HEK293T (cell line): ENCODE measurements around the gene B4GALT5.

ENCODE experiments used
- BHLHE40 ChIP-seq: fragments of 450-650 bp; IDR thresholded peaks from 2 replicates; pipeline ENCODE4 v1.6.1; 2016; ENCODE audit warnings: mild to moderate bottlenecking, moderate library complexity, borderline replicate concordance
- FOXK2 ChIP-seq: fragments of 450-650 bp; IDR thresholded peaks from 2 replicates; pipeline ENCODE4 v1.6.1; 2016; ENCODE audit warnings: mild to moderate bottlenecking
- FOXM1 ChIP-seq: fragments of 450-650 bp; IDR thresholded peaks from 2 replicates; pipeline ENCODE4 v1.6.1; 2017; ENCODE audit warnings: mild to moderate bottlenecking, borderline replicate concordance
- L3MBTL2 ChIP-seq: fragments of 450-650 bp; conservative IDR thresholded peaks from 2 replicates; pipeline ENCODE4 v1.6.1; 2016; ENCODE audit warnings: mild to moderate bottlenecking
- LEF1 ChIP-seq: fragments of 450-650 bp; IDR thresholded peaks from 2 replicates; pipeline ENCODE4 v1.6.1; 2017; ENCODE audit warnings: mild to moderate bottlenecking, borderline replicate concordance
- SP1 ChIP-seq: fragments of 450-650 bp; IDR thresholded peaks from 2 replicates; pipeline ENCODE4 v1.6.1; 2017
- SUZ12 ChIP-seq: fragments of 450-650 bp; IDR thresholded peaks from 2 replicates; pipeline ENCODE4 v1.6.1; 2016; ENCODE audit warnings: mild to moderate bottlenecking
- TARDBP ChIP-seq: fragments of 450-650 bp; IDR thresholded peaks from 2 replicates; pipeline ENCODE4 v1.6.1; 2016
- ZNF384 ChIP-seq: fragments of 450-650 bp; IDR thresholded peaks from 2 replicates; pipeline ENCODE4 v1.6.1; 2016
- TF ChIP-seq, protein P1 (sequence below): fragments of 450-650 bp; IDR thresholded peaks from 2 replicates; pipeline ENCODE4 v1.6.1; 2016

DNA sequence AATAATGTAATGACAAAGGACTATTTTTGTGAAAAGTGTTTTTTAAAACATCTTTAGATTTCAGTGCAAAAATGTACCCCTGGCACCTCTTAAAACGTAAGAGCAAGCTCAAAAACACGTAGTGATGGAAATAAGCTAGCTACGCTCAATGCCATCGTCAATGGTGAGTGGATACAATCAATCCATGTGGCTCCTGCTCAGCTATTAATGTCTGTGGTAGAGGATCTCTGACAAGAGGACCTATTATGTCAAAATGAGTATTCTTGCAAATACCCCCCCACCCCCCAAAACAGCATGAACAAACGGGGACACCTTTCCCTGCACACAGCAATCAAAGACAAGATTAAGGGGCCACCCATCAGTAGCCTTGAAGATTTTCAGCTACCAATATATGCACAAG lies 80.7 kb downstream of the B4GALT5 start:
- TF ChIP-seq SP1 = no peak
- no peak for TF ChIP-seq BHLHE40
- TF ChIP-seq LEF1 = no peak
- TF ChIP-seq ZNF384 = no peak
- no peak for TF ChIP-seq SUZ12
- no peak for TF ChIP-seq L3MBTL2
- no peak for TF ChIP-seq FOXM1
- no peak for TF ChIP-seq FOXK2
- no peak for TF ChIP-seq TARDBP
- TF ChIP-seq, protein P1, sequence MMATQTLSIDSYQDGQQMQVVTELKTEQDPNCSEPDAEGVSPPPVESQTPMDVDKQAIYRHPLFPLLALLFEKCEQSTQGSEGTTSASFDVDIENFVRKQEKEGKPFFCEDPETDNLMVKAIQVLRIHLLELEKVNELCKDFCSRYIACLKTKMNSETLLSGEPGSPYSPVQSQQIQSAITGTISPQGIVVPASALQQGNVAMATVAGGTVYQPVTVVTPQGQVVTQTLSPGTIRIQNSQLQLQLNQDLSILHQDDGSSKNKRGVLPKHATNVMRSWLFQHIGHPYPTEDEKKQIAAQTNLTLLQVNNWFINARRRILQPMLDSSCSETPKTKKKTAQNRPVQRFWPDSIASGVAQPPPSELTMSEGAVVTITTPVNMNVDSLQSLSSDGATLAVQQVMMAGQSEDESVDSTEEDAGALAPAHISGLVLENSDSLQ = no peak
